GM12892 (cell line): ENCODE results near the gene CPA3.

Experiments used
- POLR2AphosphoS5 ChIP-seq: IDR thresholded peaks from 2 replicates; pipeline ENCODE4 v1.6.1; 2011; ENCODE audit warnings: low read depth, low read length, control low read depth
- TAF1 ChIP-seq: IDR thresholded peaks from 2 replicates; pipeline ENCODE4 v1.6.1; 2011; ENCODE audit warnings: low read depth, mild to moderate bottlenecking, control low read depth, low read length, borderline replicate concordance

GRCh38 chr3:148925845-148926244, 60.7 kb downstream of the CPA3 start:
- TF ChIP-seq POLR2AphosphoS5 (no peak), TAF1 (no peak)
